Activated naive CD4-positive, alpha-beta T cell treated with anti-CD3 and anti-CD28 coated beads, Interleukin-2, amount 50 U/mL, for 16 hours (primary cell): ENCODE data around the gene CPAMD8.
"Not testable (repeated sequence)": the region's sequence is repeated elsewhere in the genome, so short reads cannot be mapped to it uniquely, and the experiment has no call there.

Source experiments
- DNase-seq: peaks from one replicate; pipeline ENCODE4 v3.0.0-alpha.2; 2020

The CPAMD8 gene

GRCh38 chr19:16944626-16945363 is 81.8 kb downstream of the CPAMD8 start:
- no peak for DNase-seq

- DNase-seq: no peak
Measured at GRCh38 chr19:16943942-16944625, 82.5 kb downstream of the CPAMD8 start.

GRCh38 chr19:16943090-16943489 is 83.5 kb downstream of the CPAMD8 start:
- not testable (repeated sequence) for DNase-seq

DNA sequence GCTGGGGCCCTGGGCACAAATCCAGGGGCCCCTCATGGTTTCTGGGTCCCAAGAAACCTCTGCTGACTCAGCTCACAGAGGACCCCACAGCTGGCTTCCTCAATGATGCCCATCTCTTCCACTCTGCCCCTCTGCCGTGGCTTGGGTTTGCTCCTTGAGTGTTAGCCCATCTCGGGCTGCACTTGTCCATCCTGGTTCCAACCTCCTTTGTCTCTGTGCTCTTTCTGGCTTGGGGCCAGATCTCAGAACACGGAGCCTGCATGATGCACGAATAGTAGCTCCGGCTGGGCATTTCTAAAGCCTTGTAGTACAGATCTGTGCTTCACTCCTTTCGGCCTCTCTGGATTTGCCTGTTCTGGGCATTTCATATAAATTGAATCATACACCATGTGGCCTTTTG is 84.0 kb downstream of the CPAMD8 start:
- no peak for DNase-seq

- DNase-seq: no peak
Measured at GRCh38 chr19:16940626-16941025, 86.0 kb downstream of the CPAMD8 start.

DNA sequence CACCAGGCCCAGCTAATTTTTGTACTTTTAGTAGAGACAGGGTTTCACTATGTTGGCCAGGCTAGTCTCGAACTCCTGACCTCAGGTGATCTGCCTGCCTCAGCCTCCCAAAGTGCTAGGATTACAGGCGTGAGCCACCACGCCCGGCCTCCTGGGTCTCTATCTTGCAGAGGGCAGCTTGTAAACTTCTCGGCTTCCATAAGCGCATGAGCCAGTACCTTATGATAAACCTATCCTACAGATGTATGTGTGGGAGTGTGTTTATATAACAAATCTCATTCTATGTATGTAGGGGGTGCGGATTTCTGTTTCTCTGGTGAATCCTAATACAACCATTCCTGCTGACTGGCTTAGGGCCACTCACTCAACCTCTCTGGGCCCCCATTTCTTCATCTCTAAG is 86.5 kb downstream of the CPAMD8 start:
- not testable (repeated sequence) for DNase-seq

- DNase-seq: no peak
Measured at GRCh38 chr19:16938211-16938610, 88.4 kb downstream of the CPAMD8 start.

DNA sequence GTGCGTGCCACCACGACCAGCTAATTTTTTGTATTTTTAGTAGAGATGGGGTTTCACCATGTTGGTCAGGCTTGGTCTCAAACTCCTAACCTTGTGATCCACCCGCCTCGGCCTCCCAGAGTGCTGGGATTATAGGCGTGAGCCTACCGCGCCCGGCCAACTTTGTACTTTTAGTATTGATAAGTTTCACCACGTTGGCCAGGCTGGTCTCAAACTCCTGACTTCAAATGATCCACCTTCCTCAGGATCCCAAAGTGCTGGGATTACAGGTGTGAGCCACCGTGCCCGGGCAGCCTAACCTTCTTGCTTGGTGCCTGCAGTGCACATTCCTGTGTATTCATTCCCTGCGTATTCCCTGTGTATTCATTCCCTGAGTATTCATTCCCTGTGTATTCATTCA is 88.8 kb downstream of the CPAMD8 start:
- not testable (repeated sequence) for DNase-seq

- no peak for DNase-seq
Measured at GRCh38 chr19:16936901-16937300, 89.7 kb downstream of the CPAMD8 start.

DNA sequence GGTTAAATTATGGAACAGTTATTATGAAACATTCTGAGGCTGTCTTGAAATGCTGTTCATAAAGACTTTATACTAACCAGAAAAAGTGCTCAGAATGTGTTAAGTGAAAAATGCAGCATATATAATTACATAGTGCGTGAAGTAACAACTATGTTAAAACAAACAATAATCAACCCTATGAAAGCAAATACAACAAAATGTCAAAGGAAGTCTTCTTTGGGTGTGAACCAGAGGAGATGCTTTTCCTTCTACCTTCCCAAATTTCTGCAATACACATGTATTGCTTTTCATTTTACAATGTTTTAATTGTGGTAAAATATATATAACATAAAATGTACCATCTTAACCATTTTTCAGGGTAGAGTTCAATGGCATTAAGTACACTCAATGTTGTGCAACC is 92.1 kb downstream of the CPAMD8 start:
- no peak for DNase-seq

DNA sequence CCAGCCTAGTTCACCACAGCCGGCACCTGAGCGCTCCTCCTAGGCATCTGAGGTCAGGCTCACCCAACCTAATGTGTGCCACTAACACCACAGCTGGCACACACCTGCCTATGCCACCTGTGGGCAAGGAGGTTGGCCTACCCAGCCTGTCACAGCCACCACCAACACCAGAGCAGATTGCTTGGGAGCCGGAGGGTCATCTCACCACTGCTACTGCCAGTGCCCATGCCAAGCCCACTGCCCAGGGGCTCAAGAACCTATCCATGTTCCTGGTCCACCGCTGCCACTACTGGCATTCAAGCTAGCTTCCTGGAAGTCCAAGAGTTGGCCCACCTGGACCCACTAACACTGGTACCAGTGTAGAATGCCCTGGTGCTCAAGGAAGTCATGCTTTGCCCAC is 95.3 kb downstream of the CPAMD8 start:
- no peak for DNase-seq

DNA sequence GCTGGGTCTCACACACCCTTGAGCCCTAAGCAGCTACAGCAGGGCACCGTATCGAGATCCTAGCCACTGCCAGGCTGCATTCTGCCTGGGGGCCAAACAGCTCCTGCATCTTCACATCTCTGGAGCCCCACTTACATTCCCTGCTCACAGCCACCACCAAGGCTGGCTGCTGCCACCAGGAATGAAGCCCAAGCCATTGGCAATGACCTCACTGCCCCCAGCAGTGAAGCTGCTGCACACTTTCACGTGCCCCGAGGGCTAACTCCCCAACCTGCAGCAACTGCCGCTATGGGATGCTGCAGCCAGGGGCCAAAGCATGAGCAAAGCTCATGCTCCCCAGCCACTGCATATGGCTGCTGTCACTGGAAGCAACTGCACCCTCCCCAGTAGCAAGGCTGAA is 95.9 kb downstream of the CPAMD8 start:
- DNase-seq: no peak

DNA sequence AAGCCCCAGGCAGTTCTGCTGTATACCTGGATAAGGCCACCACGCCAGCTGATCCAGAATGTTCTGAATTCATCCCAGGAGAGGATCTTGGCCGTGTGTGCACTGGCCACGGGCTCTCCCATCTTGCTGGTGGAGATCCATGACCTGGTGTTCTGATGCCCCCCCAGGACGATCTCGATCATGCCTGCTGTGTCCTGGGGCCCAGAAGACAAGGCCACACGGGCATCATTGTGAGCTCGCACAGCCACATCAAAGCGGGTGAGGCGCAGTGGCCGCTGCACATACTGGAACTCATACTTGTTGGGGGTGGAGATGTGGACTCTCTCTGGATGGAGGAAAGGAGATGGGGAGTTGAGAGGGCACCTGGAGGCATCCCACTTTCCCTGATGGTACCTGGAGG is 97.7 kb downstream of the CPAMD8 start:
- no peak for DNase-seq

DNA sequence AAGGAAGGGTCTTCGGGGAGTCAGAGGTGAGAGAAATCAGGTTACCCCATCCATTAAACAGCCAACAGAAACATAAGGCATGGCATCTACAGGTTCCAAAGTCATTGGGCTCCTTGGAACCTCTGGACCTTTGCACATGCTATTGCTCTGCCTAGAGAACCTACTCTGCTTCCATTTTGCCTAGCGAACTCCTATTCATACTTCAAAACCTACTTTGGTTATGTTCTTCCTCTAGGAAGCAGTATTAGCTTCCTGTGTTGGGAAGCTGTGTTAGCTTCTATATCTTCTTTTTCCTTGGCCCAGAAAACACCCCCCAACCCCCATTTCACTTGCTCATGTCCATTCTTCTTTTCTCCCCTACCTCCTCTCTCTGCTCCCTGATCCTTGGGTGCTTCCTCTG is 98.3 kb downstream of the CPAMD8 start:
- DNase-seq: no peak

- DNase-seq: no peak
Measured at GRCh38 chr19:16927883-16928282, 98.7 kb downstream of the CPAMD8 start.

- DNase-seq: no peak
Measured at GRCh38 chr19:16922949-16923348, 103.7 kb downstream of the CPAMD8 start.

DNA sequence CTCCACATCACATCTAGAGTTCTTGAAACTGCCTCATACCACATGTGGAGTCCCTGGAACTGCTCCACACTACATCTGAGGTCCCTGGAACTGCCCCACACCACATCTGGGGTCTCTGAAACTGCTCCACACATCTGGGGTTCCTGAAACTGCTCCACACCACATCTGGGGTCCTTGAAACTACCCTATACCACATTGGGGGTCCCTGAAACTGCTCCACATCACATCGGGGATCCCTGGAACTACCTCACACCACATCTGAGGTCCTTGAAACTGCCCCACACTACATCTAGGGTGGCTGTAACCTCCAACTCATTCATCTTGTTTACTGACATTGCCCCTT is 104.0 kb downstream of the CPAMD8 start:
- DNase-seq: no peak

- DNase-seq: no peak
Measured at GRCh38 chr19:16921766-16922591, 104.6 kb downstream of the CPAMD8 start.

- no peak for DNase-seq
Measured at GRCh38 chr19:16920816-16921529, 105.6 kb downstream of the CPAMD8 start.

GRCh38 chr19:16919496-16919895 is 107.1 kb downstream of the CPAMD8 start:
- no peak for DNase-seq

- no peak for DNase-seq
Measured at GRCh38 chr19:16917401-16917800, 109.2 kb downstream of the CPAMD8 start.

DNA sequence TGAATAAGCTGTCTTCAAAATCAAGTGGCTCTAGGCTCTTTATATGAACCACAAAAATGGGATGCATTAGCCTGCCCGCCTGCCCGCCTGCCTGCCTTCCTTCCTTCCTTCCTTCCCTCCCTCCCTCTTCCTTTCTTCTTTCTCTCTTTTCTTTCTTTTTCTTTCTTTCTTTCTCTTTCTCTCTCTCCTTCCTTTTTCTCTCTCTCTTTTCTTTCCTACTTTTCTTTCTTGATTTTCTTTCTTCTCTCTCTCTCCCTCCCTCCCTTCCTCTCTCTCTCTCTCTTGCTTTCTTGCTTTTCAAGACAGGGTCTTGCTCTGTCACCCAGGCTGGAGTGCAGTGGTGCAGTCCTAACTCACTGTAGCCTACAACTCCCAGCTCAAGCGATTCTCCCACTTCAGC is 110.9 kb downstream of the CPAMD8 start:
- DNase-seq: no peak

GRCh38 chr19:16915135-16915534 is 111.5 kb downstream of the CPAMD8 start:
- no peak for DNase-seq
